HepG2 (cell line): ENCODE results near the gene CCR3.

Experiments used
- POLR2A ChIP-seq, 2 experiments: IDR thresholded peaks; 2 replicates each; pipeline ENCODE4 v1.6.1; 2011; ENCODE audit warnings: low read depth in 2 of 2, low read length in 2 of 2, mild to moderate bottlenecking in 1 of 2, moderate library complexity in 1 of 2; ENCODE audit not compliant: insufficient read depth in 1 of 2
- RAD21 ChIP-seq: fragments of 450-650 bp; formaldehyde crosslinking; IDR thresholded peaks from 2 replicates; pipeline ENCODE4 v1.5.0; 2020; ENCODE audit warnings: mild to moderate bottlenecking

- no peak for TF ChIP-seq POLR2A (IDR thresholded peaks at IDR 0.05; ENCODE audit: insufficient read depth in 1 of 2, low read depth in 2 of 2, low read length in 2 of 2)
- TF ChIP-seq RAD21: no peak
Observed at GRCh38 chr3:46291046-46291445, 48.8 kb downstream of the CCR3 start.
